ENCODE measurements around the gene CSNK1D.

CSNK1D gene

GRCh38 chr17:82294064-82294773, 20.7 kb upstream of the CSNK1D start:
- no peak for DNase-seq

- DNase-seq: peak; percentile 99
These were observed 19.0 kb upstream of the CSNK1D start for GRCh38 chr17:82292251-82293154.

- DNase-seq: no peak
These were observed 18.2 kb upstream of the CSNK1D start for GRCh38 chr17:82291582-82292250.

GRCh38 chr17:82287868-82288801, 14.6 kb upstream of the CSNK1D start:
- no peak for DNase-seq

- no peak for DNase-seq
These were observed 13.7 kb upstream of the CSNK1D start for GRCh38 chr17:82287013-82287867.

GRCh38 chr17:82285141-82285540, 11.6 kb upstream of the CSNK1D start:
- DNase-seq: no peak

GRCh38 chr17:82283208-82283749, 9.8 kb upstream of the CSNK1D start:
- DNase-seq: peak; percentile 33

GRCh38 chr17:82282239-82283207, 9.0 kb upstream of the CSNK1D start:
- no peak for DNase-seq

GRCh38 chr17:82281502-82282238, 8.2 kb upstream of the CSNK1D start:
- DNase-seq: no peak

- DNase-seq: no peak
These were observed 7.6 kb upstream of the CSNK1D start for GRCh38 chr17:82281076-82281475.

- DNase-seq: no peak
These were observed 7.0 kb upstream of the CSNK1D start for GRCh38 chr17:82280537-82280936.

GRCh38 chr17:82278786-82279391, 5.4 kb upstream of the CSNK1D start:
- DNase-seq: no peak

- no peak for DNase-seq
These were observed 4.8 kb upstream of the CSNK1D start for GRCh38 chr17:82278308-82278707.

GRCh38 chr17:82277851-82278250, 4.4 kb upstream of the CSNK1D start:
- DNase-seq: no peak

- DNase-seq: no peak
These were observed 3.4 kb upstream of the CSNK1D start for GRCh38 chr17:82276938-82277337.

- DNase-seq: no peak
These were observed 1.8 kb upstream of the CSNK1D start for GRCh38 chr17:82275326-82275725.

GRCh38 chr17:82274134-82275020, 877 bp upstream of the CSNK1D start:
- DNase-seq: no peak

All from NCI-H1694 (cell line).